HFF-Myc (cell line): ENCODE measurements around the gene SEMA3C.

Source experiments
- DNase-seq: peaks from one replicate; pipeline ENCODE4 v3.0.0-alpha.2; 2011; ENCODE audit warnings: low read depth; ENCODE audit errors: extremely low read depth
- H3K4me3 ChIP-seq: replicated peaks from 2 replicates; pipeline ENCODE4 v1.5.1; 2011; ENCODE audit warnings: low read depth, mild to moderate bottlenecking, control low read depth, low read length
- CTCF ChIP-seq: IDR thresholded peaks from 2 replicates; pipeline ENCODE4 v1.5.1; 2012; ENCODE audit warnings: mild to moderate bottlenecking, low read depth, low read length, control low read depth; ENCODE audit errors: missing control alignments

The SEMA3C gene

GRCh38 chr7:80837345-80837744 lies 81.5 kb downstream of the SEMA3C start:
- DNase-seq = no peak
- H3K4me3 ChIP-seq = no peak overlapping the region
- no peak for TF ChIP-seq CTCF

- no peak overlapping the region for H3K4me3 ChIP-seq
- DNase-seq = no peak
- TF ChIP-seq CTCF = no peak
Observed at GRCh38 chr7:80835251-80835650, 83.6 kb downstream of the SEMA3C start.

- TF ChIP-seq CTCF = no peak
- no peak overlapping the region for H3K4me3 ChIP-seq
- DNase-seq = no peak
Observed at GRCh38 chr7:80833289-80834268, 85.3 kb downstream of the SEMA3C start.

- TF ChIP-seq CTCF = no peak
- no peak overlapping the region for H3K4me3 ChIP-seq
- DNase-seq = no peak
Observed at GRCh38 chr7:80832006-80832405, 86.8 kb downstream of the SEMA3C start.

- H3K4me3 ChIP-seq = no peak overlapping the region
- DNase-seq = no peak
- TF ChIP-seq CTCF = no peak
Observed at GRCh38 chr7:80830584-80831285, 88.1 kb downstream of the SEMA3C start.

GRCh38 chr7:80830010-80830409 lies 88.8 kb downstream of the SEMA3C start:
- no peak for DNase-seq
- no peak overlapping the region for H3K4me3 ChIP-seq

More at GRCh38 chr7:80830010-80830409, 88.8 kb downstream of the SEMA3C start:
- TF ChIP-seq CTCF = no peak
